Upper lobe of left lung (tissue), 4 donors: ENCODE results near the gene WDR90.

Source experiments
- CTCF ChIP-seq, 6 experiments: fragments of 450-650 bp in 4 of 6; fragments of 200-600 bp in 2 of 6; sonication (generic) in 2 of 6; IDR thresholded peaks; one replicate each; pipeline ENCODE4 v1.5.1; 2016 to 2019; ENCODE audit warnings: antibody characterized with exemption in 6 of 6
- EP300 ChIP-seq, 4 donors: sonication (generic); formaldehyde crosslinking; IDR thresholded peaks; one replicate each; pipeline ENCODE4 v1.5.1; 2017; ENCODE audit warnings: antibody characterized with exemption in 4 of 4, control low read depth in 2 of 4
- POLR2A ChIP-seq, 4 donors: fragments of 450-650 bp; IDR thresholded peaks; one replicate each; pipeline ENCODE4 v1.5.1; 2016 to 2017; ENCODE audit warnings: antibody characterized with exemption in 4 of 4, mild to moderate bottlenecking in 2 of 4

GRCh38 chr16:644556-644955 is 4.6 kb upstream of the WDR90 start:
- TF ChIP-seq CTCF (IDR thresholded peaks at IDR 0.05), result no peak
- TF ChIP-seq POLR2A (IDR thresholded peaks at IDR 0.05), result no peak
- TF ChIP-seq EP300 (IDR thresholded peaks at IDR 0.05), result no peak
